ENCODE measurements around the gene SAPCD2.

SAPCD2 gene

GRCh38 chr9:137029058-137029936, 41.1 kb downstream of the SAPCD2 start:
- DNase-seq = no peak

DNA sequence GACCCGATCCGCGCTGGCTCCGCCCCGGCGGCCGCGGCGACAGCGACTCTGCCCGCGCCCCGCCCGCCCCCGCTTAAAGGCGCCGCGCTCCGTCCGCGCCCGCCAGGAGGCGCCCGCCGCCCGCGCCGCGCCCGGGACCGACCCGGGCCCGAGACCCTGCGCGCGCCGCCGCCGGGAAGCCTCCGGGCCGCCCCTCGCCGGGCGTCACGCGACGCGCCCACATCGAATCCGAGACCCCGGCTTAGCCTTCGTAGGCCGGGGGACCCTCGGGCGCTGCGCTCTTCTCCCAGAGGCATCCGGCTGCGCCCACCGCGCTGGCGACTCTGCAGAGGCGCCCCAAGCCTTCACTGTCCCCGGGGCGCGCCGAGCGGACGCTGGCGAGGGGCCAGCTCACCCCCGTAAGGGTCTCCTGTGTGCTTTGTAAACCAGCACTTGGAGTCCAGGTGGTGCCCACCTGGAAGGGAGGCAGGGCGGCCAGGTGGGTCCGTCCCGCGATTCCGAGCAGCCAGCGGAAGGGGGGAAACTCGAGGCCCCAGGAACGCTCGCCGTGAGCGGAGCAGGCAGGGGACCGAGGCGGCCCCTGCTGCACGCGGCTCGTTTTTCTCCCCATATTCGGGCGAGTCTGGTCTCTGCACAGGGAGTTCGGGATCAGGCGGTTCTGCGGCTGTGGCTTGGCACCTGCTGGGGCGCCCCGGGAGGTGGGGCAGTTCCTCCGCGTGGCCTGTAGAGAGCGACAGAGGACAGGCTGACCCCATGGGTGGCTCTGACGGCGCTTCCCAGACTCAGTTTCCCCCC, 41.9 kb downstream of the SAPCD2 start:
- no peak for DNase-seq

DNA sequence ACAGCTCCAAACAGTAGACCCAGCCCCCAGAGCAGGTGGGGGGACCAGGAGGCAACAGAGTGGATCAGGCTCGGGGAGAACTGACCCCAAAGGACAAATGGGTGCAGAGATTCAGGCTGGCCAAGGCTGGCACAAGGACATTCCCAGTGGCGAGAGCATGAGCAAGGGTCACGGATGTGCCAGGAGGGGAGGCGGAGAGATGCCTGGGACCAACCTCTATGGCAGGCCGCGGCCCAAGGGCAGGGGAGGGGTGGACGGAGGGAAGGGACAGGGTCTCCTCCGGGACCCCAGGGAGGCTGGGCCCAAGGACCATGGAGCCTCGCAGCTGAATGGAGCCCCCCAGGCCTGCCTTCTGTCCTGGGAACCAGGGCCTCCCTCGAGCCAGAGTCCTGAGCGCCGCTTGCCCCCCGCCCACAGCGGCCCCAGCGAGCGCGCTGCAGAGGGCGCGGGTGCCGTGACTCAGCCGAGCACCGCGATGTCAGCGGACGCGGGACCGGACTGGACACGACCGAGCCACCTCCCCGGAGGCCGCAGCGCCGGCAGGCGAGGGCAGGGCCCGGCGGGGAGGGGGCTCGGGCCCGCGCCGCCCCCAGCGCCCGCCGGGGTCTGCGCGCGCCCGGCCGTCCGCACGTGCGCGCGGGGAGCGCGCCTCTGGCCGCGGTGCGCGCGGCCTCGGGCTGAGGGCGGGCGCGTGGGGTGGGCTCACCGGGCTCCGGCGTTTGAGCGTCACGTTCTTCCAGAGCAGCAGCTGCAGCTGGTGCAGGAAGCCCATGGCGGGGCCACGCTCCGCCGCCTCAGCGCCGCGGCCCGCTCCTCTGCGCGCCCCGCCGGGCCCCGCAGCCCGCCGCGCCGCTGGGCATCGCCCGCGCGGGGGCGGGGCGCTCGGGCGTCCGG, 42.7 kb downstream of the SAPCD2 start, which contains the start of gene ABCA2:
TSS of gene ABCA2 (minus strand) at position 869 of the 894 bp plus-strand sequence. CDS start at position 772, 97 bp downstream.
- DNase-seq = peak; percentile 35

DNA sequence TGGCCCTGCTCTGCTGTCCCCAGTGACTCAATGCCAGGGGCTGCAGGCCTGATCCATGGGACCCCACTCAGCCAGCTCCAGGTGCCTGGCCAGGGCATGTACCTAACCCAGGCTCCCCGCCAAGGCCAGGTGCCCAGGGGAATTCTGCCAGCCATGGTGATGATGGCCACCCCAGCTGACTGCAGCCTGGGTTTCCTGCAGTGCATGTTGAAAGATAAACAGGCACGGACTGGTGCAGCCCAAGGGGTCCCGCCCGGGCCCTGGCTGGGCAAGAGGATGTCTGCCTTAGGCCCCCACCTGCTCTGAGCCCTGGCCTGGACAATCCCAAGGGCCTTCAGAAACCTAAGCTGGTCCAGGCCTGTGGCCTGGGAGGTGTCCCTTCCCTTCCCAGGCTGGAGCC, 43.5 kb downstream of the SAPCD2 start:
- no peak for DNase-seq

- DNase-seq = no peak
Measured at GRCh38 chr9:137026384-137026783, 44.0 kb downstream of the SAPCD2 start.

DNA sequence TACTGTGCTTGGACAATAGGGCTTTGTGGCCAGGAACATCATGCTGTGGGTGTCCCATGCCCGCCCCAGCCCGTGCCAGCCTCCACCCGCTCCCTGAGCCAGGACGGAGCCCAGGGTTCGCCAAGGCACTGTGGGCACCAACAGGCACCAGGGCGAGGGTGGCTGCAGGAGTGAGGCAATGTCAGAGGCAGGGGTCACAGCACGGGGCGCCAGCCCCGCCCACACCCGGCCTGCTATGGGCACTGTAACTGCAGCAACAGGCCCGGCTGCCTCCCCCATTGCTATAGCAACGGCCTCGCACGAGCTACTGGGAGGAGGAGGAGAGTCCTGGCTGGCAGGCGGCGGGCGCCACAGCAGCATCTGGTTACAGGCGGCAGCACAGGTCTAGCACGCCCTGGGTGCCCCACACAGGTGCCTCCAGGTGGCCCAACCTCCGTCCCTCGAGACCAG, 44.8 kb downstream of the SAPCD2 start:
- no peak for DNase-seq

DNA sequence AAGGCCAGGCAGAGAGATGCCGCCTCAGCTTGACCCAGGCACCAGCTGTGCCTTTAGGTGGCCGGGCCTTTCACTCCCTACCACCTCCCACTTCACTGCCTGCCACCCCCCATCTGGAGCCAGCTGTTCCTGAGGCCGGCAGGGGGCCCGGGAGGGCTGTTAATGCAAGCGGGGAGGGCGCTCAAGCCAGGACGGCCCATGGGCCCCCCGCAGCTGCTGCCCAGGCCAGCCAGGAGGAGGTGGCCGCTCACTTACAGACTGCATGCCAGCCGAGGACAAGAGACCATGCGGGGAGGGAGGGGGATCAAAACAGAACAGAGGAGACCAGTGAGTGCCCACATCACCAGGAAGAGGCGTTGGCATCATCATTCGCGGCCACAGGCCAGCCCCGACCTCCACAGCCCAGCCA, 46.8 kb downstream of the SAPCD2 start:
- DNase-seq = no peak

- DNase-seq = no peak
Measured at GRCh38 chr9:137023157-137023556, 47.2 kb downstream of the SAPCD2 start.

GRCh38 chr9:137022662-137023008, 47.7 kb downstream of the SAPCD2 start:
- no peak for DNase-seq

DNA sequence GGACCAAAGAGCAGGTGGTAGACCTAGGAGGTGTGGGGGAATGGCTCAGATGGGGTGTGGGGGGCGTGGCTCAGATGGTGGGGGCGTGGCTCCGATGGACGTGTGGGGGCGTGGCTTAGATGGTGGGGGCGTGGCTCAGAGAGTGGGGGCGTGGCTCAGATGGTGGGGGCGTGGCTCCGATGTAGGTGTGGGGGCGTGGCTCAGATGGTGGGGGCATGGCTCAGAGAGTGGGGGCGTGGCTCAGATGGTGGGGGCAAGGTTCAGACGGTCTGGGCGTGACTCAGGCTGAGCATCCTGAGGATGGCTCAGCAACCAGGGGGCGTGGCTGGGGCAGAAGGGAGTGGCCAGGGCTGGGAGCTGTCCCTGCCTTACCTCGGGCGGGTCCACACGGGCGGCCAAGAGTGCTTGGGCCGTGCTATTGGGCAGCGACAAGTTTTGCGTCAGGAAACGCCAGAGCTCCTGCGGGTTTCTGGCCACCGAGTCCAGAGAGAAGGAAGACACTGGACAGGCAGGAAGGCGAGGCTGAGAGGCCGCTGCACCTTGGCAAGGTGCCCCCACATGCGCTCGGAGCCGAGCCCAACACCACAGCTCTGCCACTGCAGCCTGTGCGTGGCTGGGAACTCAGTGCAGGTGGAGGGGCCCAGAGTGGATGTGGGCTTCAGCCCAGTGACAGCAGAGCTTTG, 48.2 kb downstream of the SAPCD2 start:
- DNase-seq = peak; percentile 94

GRCh38 chr9:137021568-137021978, 48.8 kb downstream of the SAPCD2 start:
- DNase-seq = no peak

GRCh38 chr9:137020771-137021567, 49.4 kb downstream of the SAPCD2 start:
- no peak for DNase-seq

- no peak for DNase-seq
Measured at GRCh38 chr9:137019891-137020683, 50.3 kb downstream of the SAPCD2 start.

- no peak for DNase-seq
Measured at GRCh38 chr9:137018761-137019559, 51.4 kb downstream of the SAPCD2 start.

DNA sequence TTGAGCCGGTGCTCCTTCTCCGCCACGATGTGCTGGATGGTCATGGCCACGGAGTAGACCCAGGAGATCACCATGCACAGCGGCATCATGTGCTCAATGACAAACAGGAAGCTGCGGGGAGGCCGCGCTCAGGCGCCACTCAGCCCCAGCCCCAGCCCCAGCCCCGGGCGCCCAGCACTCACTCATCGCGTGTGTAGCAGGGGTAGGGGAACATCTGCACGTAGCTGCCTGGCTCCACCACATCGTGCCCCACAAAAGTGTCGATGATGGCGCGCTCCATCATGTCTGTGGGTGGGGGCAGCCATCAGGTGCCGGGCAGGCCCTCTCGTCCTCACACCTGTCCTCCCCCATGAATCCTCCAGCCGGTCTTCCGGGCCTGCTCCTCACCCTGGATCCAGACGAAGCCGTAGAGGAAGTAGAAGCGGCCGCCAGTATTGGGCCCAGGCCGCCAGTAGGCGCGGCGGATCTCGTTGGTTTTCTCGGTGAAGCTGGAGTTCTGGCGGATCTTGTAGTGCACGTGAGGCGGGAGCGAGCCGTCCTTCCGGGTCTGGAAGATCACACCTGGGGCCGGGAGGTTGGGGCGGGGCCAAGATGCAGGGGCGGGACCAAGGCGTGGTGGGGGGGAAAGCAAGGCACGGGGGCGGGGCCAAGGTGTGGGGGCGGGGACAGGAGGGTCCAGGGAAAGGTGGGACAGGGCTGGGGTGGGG, 52.4 kb downstream of the SAPCD2 start:
- DNase-seq = no peak

GRCh38 chr9:137017071-137017470, 53.3 kb downstream of the SAPCD2 start:
- no peak for DNase-seq

DNA sequence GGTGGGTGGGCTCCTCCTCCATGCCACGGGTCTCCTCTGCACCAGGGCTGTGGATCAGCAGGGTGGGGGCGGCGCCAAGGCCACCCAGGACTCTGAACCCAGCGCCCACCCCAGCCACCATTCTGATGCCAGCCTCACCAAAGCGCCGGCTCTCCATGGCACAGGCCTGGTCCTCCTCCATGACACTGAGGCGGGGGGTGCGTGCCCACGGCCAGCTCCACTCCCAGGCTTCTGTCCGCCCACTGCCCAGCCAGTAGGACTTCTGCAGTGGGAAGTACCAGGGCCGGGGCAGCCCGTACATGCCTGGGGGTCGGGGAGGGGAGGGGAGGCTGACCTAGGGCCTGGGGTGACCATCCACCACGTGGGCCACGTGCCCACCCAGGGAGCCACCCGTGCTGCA, 53.9 kb downstream of the SAPCD2 start:
- DNase-seq = no peak

GRCh38 chr9:137015976-137016375, 54.4 kb downstream of the SAPCD2 start:
- no peak for DNase-seq

- DNase-seq = no peak
Measured at GRCh38 chr9:137015540-137015930, 54.8 kb downstream of the SAPCD2 start.

Data from NCI-H1048 (cell line).